Stimulated activated naive CD8-positive, alpha-beta T cell treated with anti-CD3 and anti-CD28 coated beads, Interleukin-15, amount 100 ng/mL, for 72 hours (primary cell): ENCODE data around the gene ISCA1.
"Not testable (repeated sequence)": the region's sequence is repeated elsewhere in the genome, so short reads cannot be mapped to it uniquely, and the experiment has no call there.

Experiments
- ATAC-seq: fragments of 150-1000 bp; cut with Tn5 transposase; 2 replicates; pipeline ENCODE4 v1.10.0; 2021; ENCODE audit warnings: mild to moderate bottlenecking, moderate library complexity
- DNase-seq, 2 donors: peaks; one replicate each; pipeline ENCODE4 v3.0.0; 2021 to 2022
- H3K27ac Mint-ChIP-seq, 2 donors: one replicate each; pipeline ENCODE4 v1.8.0; 2022; ENCODE audit warnings: mild to moderate bottlenecking in 2 of 2, mixed read lengths in 2 of 2, moderate library complexity in 2 of 2
- H3K27me3 Mint-ChIP-seq: one replicate; pipeline ENCODE4 v1.8.0; 2022; ENCODE audit warnings: mixed read lengths
- H3K4me1 Mint-ChIP-seq: one replicate; pipeline ENCODE4 v1.8.0; 2022; ENCODE audit warnings: mild to moderate bottlenecking, mixed read lengths
- H3K4me3 Mint-ChIP-seq, 2 donors: one replicate each; pipeline ENCODE4 v1.8.0; 2022; ENCODE audit warnings: mild to moderate bottlenecking in 2 of 2, mixed read lengths in 2 of 2, moderate library complexity in 1 of 2
- H3K9me3 Mint-ChIP-seq, 2 donors: one replicate each; pipeline ENCODE4 v1.8.0; 2022; ENCODE audit warnings: mixed read lengths in 2 of 2

ISCA1 gene

GRCh38 chr9:86300701-86301100 lies 18.4 kb upstream of the ISCA1 start:
- Mint-ChIP-seq H3K9me3 (no peaks in the 10 kb centered on the region), H3K4me1 (peaks cover 24% of the 10 kb centered on the region), H3K27ac (no peak overlapping the region), H3K27me3 (no peaks in the 10 kb centered on the region), H3K4me3 (no peak overlapping the region)
- DNase-seq = no peak
- no peak for ATAC-seq

DNA sequence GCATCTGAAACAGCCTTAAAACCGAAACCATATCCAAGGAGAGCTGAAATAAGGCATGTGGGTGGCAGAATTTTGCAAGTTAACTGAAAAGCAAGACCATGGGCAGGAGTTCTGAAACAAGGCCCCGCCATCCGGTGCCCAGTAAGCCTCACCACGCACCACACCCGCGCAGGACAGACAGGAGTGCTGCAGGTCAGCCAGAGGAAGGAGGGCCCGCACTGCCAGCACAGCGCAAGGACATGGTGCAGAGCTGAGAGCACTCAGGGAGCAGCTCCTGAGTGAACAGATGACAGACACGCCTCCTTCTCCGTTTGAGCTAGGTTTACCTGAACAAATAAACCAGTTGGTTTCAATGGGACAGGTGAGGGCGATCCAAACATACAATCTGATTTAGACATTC lies 16.5 kb upstream of the ISCA1 start:
- DNase-seq (no peak), ATAC-seq (no peak)
- Mint-ChIP-seq H3K9me3 (no peaks in the 10 kb centered on the region), H3K4me3 (no peak overlapping the region), H3K4me1 (peaks cover 22% of the 10 kb centered on the region), H3K27ac (peak overlapping the region in 1 of 2 donors; percentile 44), H3K27me3 (no peaks in the 10 kb centered on the region)

- peaks cover 16% of the 10 kb centered on the region for H3K4me1 Mint-ChIP-seq
- ATAC-seq, H3K27ac Mint-ChIP-seq, H3K4me3 Mint-ChIP-seq, DNase-seq, H3K27me3 Mint-ChIP-seq, H3K9me3 Mint-ChIP-seq: not testable (repeated sequence)
These were observed 8.0 kb upstream of the ISCA1 start for GRCh38 chr9:86290341-86290740.

DNA sequence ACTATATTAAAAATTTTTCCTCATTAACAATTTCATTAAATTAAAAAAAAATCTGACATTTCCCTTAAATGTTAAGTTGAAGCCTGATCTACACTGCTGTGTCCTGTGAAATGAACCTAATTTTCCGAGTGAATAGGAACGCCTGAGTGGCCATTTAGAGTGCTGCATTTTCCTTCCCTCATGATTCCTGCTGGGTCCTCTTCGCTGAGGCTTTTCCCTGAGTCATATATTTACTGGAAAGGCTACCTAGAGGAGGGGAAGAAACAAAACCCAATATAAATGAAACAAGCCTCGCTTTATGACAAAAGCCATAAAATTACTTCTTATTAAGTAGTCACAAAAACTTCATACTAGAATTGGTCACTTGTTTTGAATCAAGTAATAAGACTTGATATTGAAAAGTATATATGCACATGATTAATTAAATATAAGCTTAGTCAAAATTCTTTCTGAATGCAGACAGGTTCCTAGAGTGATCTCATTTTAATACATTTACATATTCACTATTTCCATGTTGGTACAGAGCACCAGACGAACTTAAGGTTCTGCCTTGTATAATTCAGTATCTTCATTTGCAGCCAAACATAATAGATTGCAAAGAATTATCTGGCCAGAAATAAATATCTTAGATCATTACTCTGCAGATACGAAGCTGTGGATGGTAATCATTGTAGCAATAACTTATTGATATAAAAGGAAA lies 6.3 kb upstream of the ISCA1 start:
- DNase-seq (no peak), ATAC-seq (no peak)
- Mint-ChIP-seq H3K4me3 (no peak overlapping the region), H3K4me1 (peaks cover 28% of the 10 kb centered on the region), H3K27me3 (no peaks in the 10 kb centered on the region), H3K9me3 (no peaks in the 10 kb centered on the region), H3K27ac (peak overlapping the region in 1 of 2 donors; percentile 34)

GRCh38 chr9:86287013-86287412 lies 4.7 kb upstream of the ISCA1 start:
- Mint-ChIP-seq H3K27ac (no peak overlapping the region), H3K4me1 (peaks cover 36% of the 10 kb centered on the region)
- DNase-seq = peak in 1 of 2 donors; percentile 13

GRCh38 chr9:86286278-86286677 lies 3.9 kb upstream of the ISCA1 start:
- Mint-ChIP-seq H3K4me3 (no peak overlapping the region), H3K4me1 (peaks cover 38% of the 10 kb centered on the region), H3K27me3 (no peaks in the 10 kb centered on the region), H3K9me3 (no peaks in the 10 kb centered on the region), H3K27ac (no peak overlapping the region)
- ATAC-seq = no peak
- no peak for DNase-seq

More at GRCh38 chr9:86287013-86287412, 4.7 kb upstream of the ISCA1 start:
- Mint-ChIP-seq H3K27me3 (no peaks in the 10 kb centered on the region), H3K4me3 (no peak overlapping the region), H3K9me3 (no peaks in the 10 kb centered on the region)
- ATAC-seq = no peak

DNA sequence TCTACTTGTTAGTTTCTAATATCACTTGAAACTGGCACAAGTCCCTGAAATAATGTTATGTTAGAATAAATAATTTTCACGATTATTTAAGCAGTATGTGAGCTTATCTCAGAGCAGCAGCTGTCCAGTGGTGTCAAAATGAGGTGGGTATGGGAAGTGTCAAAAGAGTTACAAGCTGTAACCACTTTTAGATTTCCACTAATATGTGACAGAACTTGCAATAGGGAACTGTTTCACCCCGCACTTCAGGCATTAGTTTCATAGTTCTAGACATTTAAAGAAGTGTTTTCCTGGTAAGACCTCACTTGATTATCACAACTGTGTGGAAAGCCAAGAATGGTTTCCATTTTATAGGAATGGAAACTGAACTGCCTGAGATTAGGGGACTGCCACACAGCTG lies 2.9 kb upstream of the ISCA1 start:
- peaks cover 48% of the 10 kb centered on the region for H3K4me1 Mint-ChIP-seq
- H3K27me3 Mint-ChIP-seq = no peaks in the 10 kb centered on the region
- H3K27ac Mint-ChIP-seq = peak overlapping the region in 1 of 2 donors; percentile 34
- ATAC-seq = no peak
- no peaks in the 10 kb centered on the region for H3K9me3 Mint-ChIP-seq
- H3K4me3 Mint-ChIP-seq = no peak overlapping the region
- no peak for DNase-seq

DNA sequence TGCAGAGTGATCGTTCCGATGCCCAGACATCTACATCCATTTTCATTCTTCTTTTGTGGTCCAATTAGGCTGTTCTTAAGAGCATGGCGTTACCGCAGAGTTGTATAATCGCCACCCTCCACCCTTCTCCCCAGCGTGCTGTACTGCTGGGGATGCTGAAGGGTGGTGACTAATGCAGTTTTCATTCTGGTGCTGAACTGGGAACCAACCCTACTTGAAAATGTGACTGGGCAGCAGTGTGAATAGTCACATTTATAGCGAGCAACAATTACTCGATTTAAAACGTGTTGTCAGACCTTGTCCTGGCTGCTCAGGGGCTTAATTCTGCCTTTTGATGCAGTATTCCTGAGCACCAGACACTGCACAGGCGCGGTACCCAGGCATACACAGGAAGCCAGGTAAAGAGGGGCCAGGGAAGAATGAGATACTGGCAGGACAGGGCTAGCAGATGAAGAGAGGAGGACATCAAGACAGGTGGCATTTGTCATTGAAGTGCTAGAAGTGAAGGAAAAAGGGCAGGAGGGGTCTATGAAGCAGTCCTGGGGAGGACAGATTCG lies 719 bp upstream of the ISCA1 start:
- Mint-ChIP-seq H3K27ac (peak overlapping the region; percentile 87 to 96), H3K27me3 (no peaks in the 10 kb centered on the region), H3K4me3 (peak overlapping the region; percentile 81 to 85), H3K4me1 (peaks cover 63% of the 10 kb centered on the region), H3K9me3 (no peaks in the 10 kb centered on the region)
- ATAC-seq (peak; percentile 48), DNase-seq (no peak)

- ATAC-seq = peak; percentile 29
- no peaks in the 10 kb centered on the region for H3K27me3 Mint-ChIP-seq
- peak overlapping the region; percentile 94 to 96 for H3K27ac Mint-ChIP-seq
- no peaks in the 10 kb centered on the region for H3K9me3 Mint-ChIP-seq
- H3K4me3 Mint-ChIP-seq = peak overlapping the region; percentile 81 to 85
- no peak for DNase-seq
- peaks cover 68% of the 10 kb centered on the region for H3K4me1 Mint-ChIP-seq
These were observed 703 bp downstream of the ISCA1 start for GRCh38 chr9:86281593-86282076.

- peak overlapping the region; percentile 57 to 81 for H3K4me3 Mint-ChIP-seq
- no peak for ATAC-seq
- H3K4me1 Mint-ChIP-seq = peaks cover 60% of the 10 kb centered on the region
- no peak for DNase-seq
- H3K27ac Mint-ChIP-seq = no peak overlapping the region
- no peaks in the 10 kb centered on the region for H3K9me3 Mint-ChIP-seq
- no peaks in the 10 kb centered on the region for H3K27me3 Mint-ChIP-seq
These were observed 1.8 kb downstream of the ISCA1 start for GRCh38 chr9:86280580-86280979.

GRCh38 chr9:86279839-86280238 lies 2.5 kb downstream of the ISCA1 start:
- Mint-ChIP-seq H3K9me3 (no peaks in the 10 kb centered on the region), H3K4me3 (peak overlapping the region; percentile 57 to 64), H3K4me1 (peaks cover 57% of the 10 kb centered on the region), H3K27ac (peak overlapping the region in 1 of 2 donors; percentile 8), H3K27me3 (no peaks in the 10 kb centered on the region)
- ATAC-seq (no peak), DNase-seq (no peak)

GRCh38 chr9:86277072-86277471 lies 5.3 kb downstream of the ISCA1 start:
- DNase-seq (no peak), ATAC-seq (no peak)
- Mint-ChIP-seq H3K27me3 (no peaks in the 10 kb centered on the region), H3K4me3 (no peak overlapping the region), H3K27ac (no peak overlapping the region), H3K4me1 (peaks cover 51% of the 10 kb centered on the region), H3K9me3 (no peaks in the 10 kb centered on the region)

DNA sequence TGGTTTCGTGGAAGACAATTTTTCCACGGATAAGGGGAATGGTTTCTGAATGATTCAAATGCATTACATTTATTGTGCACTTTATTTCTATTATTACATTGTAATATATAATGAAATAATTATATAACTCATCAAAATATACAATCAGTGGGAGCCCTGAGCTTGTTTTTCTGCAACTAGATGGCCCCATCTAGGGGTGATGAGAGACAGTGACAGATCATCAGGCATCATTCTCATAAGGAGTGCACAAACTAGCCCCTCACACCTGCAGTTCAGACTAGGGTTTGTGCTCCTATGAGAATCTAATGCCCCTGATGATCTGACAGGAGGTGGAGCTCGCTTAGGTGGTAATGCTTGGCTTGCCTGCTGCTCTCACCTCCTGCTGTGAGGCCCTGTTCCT lies 6.4 kb downstream of the ISCA1 start:
- H3K9me3 Mint-ChIP-seq = no peaks in the 10 kb centered on the region
- no peaks in the 10 kb centered on the region for H3K27me3 Mint-ChIP-seq
- ATAC-seq (no peak), DNase-seq (no peak)
- H3K4me3 Mint-ChIP-seq = no peak overlapping the region
- H3K27ac Mint-ChIP-seq = no peak overlapping the region
- peaks cover 46% of the 10 kb centered on the region for H3K4me1 Mint-ChIP-seq

DNA sequence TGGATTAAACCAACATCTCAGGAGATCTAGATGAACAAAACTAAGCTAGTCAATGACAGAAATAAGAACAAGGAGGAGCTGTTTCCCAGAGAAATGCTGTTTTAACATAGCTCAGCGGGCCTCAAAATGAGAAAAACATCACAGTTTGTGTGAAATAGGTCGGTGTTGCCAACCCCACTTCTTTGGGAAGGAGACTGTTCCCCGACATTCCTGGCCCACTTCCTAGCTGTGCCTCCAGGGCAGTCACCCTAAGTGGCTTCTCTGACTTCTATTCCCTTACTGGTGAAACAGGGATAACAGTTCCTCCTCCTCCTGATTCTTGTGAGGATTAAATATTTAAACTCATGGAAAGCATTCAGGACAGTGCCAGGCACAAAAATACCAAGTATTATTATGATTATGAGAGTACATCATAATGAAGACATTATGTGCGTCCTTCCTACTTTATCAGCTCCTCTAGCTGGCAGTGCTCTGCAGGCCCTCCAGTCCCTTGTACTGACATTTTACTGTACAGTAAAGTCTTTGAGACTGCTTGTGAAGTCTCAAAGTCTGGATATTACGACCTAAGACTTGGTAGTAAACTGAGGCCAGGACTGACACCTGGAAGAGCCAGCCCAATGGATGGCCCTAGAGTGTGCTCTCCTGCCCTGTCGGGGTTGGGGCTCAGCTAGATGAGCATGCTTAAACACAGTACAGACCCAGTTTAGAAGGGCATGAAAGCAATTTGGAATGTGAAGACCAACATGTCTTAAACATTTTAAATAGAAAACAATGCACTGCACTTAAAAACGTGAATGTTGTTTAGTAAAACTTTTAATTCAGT lies 7.3 kb downstream of the ISCA1 start:
- no peak for ATAC-seq
- Mint-ChIP-seq H3K4me3 (no peak overlapping the region), H3K4me1 (peaks cover 37% of the 10 kb centered on the region), H3K27me3 (no peaks in the 10 kb centered on the region), H3K27ac (no peak overlapping the region), H3K9me3 (no peaks in the 10 kb centered on the region)
- no peak for DNase-seq

DNA sequence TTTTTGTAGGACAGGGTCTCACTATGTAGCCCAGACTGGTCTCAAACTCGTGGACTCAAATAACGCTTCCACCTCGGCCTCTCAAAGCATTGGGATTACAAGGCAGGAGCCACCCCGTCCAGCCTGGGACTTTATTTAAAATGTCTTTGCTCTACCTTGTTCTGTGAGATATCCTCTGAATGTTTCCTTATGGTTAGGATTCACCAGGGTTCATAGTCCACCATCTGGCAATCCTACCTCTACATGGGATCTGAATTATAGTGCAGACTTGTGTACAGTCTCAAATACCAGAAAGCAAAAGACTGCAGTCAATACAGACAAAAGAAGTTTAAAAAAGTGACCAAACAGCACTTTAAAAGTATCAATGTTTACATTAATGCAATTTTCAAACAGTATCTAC lies 10.1 kb downstream of the ISCA1 start:
- Mint-ChIP-seq H3K4me3 (no peak overlapping the region), H3K27me3 (no peaks in the 10 kb centered on the region), H3K27ac (no peak overlapping the region), H3K9me3 (no peaks in the 10 kb centered on the region), H3K4me1 (peaks cover 17% of the 10 kb centered on the region)
- DNase-seq (no peak), ATAC-seq (no peak)

DNA sequence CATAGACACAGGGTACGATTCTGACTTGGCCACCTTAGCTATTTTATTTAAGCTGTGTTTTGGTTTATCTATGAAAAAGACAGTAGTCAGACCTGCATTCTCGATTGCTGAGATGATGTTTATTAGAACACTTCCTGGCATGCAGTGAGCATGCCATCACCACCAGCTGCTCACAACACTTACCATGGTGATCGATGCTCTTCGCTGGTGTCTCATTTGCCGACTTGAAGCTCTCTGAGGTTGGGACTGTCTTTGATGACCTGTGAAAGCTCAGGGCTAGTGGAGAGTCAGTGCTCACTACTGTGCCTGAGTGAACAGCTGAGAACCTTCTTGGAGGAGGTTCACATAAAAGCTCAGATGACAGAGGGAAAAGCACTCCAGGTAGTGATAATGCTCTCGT lies 18.5 kb downstream of the ISCA1 start:
- no peak for DNase-seq
- H3K9me3 Mint-ChIP-seq = no peaks in the 10 kb centered on the region
- no peak for ATAC-seq
- H3K27ac Mint-ChIP-seq = no peak overlapping the region
- H3K4me1 Mint-ChIP-seq = no peaks in the 10 kb centered on the region
- H3K27me3 Mint-ChIP-seq = no peaks in the 10 kb centered on the region
- no peak overlapping the region for H3K4me3 Mint-ChIP-seq
